GM19193 (cell line): Measurements from ENCODE around the gene SLC22A16.

ENCODE experiments used
- POLR2A ChIP-seq: IDR thresholded peaks from 4 replicates; pipeline ENCODE4 v1.6.1; 2011; ENCODE audit not compliant: insufficient read depth, insufficient read length; ENCODE audit errors: extremely low read depth

The SLC22A16 gene

DNA sequence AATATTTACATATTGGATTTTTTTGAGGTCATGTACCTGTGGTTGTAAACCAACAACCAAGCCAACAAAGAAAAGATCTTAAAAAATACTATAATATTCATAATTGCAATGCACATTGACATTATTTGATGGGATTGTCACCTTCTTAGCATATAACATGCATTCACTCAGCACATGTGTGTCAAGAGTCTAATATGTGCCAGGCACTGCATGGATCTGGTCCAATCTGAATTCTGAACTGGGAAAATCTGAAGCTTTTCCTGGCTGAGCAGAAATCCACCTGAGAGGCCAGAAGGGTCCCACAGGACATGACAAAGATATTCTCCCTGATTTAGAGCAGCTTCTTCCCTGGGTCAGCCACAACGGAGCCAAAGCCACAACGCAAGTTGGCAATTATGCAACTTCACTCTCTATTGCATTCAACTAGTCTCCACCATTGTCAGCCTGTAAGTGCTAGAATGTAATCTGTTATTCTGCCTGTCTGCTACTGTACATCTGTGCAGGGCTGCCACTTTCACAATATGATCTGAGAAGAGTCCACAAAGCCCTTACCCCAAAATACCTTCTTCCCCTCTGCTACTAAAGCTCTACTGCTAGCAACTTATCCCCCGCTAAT, 44.0 kb downstream of the SLC22A16 start:
- no peak for TF ChIP-seq POLR2A

DNA sequence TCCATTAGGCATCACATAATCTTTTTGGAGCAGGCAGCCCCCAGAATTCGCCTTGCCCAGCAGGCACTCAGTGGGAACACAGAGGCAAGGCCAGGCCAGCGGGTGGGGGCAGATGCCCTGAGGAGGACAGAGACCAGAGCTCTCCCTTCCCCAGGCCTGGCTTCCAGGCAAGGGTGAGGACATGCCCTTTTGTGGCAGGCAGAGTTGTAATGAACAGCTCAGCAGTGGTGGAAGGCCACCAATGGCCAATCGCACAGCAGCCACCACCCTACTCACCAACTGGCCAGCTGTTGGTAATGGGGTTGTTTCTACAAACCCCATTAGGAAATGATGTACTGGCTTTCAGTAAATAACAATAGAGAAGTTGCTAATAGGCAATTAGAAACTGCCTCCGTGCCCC, 45.7 kb downstream of the SLC22A16 start:
- no peak for TF ChIP-seq POLR2A

- no peak for TF ChIP-seq POLR2A
Measured at GRCh38 chr6:110430236-110430635, 46.2 kb downstream of the SLC22A16 start.

- no peak for TF ChIP-seq POLR2A
Measured at GRCh38 chr6:110428153-110428552, 48.3 kb downstream of the SLC22A16 start.

- no peak for TF ChIP-seq POLR2A
Measured at GRCh38 chr6:110425816-110426215, 50.6 kb downstream of the SLC22A16 start.

- TF ChIP-seq POLR2A, result no peak
Measured at GRCh38 chr6:110422444-110422822, 54.0 kb downstream of the SLC22A16 start.

- TF ChIP-seq POLR2A, result no peak
Measured at GRCh38 chr6:110421749-110422443, 54.5 kb downstream of the SLC22A16 start.

DNA sequence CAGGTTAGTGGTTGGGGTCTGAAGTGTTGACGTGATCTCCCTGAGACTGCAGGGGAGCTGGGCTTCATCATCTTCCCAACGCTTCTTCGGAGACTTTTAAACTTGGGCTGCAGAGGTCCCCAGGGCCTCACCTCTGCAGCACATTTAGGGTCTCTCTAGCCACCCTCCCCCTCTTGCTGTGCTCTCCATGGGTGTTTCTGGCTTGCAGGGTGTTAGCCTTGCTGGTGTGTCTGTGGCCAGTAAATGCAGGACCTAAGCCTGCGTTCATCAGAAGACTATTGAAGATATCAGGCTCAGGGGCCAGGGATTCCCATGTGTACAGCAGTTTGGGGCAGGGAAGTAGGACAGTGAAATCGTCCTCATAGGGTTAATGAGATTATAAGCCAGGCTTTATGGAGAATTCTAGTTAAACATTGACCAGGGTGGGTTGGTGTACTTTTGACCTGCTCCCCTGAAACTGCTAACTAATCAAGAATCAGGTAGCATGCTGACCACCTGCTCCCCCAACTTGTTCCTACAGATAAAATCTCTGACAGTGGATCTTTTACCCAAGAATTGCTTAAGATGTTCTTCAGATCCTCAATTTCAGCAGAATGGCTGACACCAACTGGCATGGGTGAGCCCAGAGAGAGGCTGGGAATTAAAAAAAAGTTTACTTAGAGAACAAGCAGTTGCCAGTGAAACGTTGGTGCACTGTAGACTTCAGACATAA, 57.2 kb downstream of the SLC22A16 start:
- no peak for TF ChIP-seq POLR2A

GRCh38 chr6:110418594-110418993, 57.8 kb downstream of the SLC22A16 start:
- TF ChIP-seq POLR2A, result no peak

- no peak for TF ChIP-seq POLR2A
Measured at GRCh38 chr6:110415086-110415916, 61.1 kb downstream of the SLC22A16 start, which contains the start of gene DDO. TSS of gene DDO (minus strand) at chr6:110415575. CDS start at chr6:110413462, 2,113 bp downstream.

GRCh38 chr6:110414669-110415068, 61.7 kb downstream of the SLC22A16 start:
- TF ChIP-seq POLR2A, result no peak

GRCh38 chr6:110412360-110412759, 64.1 kb downstream of the SLC22A16 start:
- TF ChIP-seq POLR2A, result no peak

GRCh38 chr6:110410511-110410910, 65.9 kb downstream of the SLC22A16 start:
- no peak for TF ChIP-seq POLR2A

- no peak for TF ChIP-seq POLR2A
Measured at GRCh38 chr6:110409794-110410193, 66.6 kb downstream of the SLC22A16 start.

- no peak for TF ChIP-seq POLR2A
Measured at GRCh38 chr6:110408901-110409300, 67.5 kb downstream of the SLC22A16 start.
